Measurements from ENCODE around the gene SERAC1. TPM values are rescaled to one million over a fixed set of nuclear protein-coding genes. Genes with fewer than 3 reads are reported as not detected.
A peak's percentile ranks its signal among the peaks of the same experiment; 100 is the strongest.

The SERAC1 gene
- total RNA-seq, 2 donors from 2014 or later = 15.1 to 19.4 TPM

GRCh38 chr6:158164579-158165170, 3.4 kb downstream of the SERAC1 start:
- Histone ChIP-seq H3K4me1 (ENCODE audit: control insufficient read depth, insufficient read depth, low read length) (no peaks in the 10 kb centered on the region), H3K27me3 (ENCODE audit: control insufficient read depth, insufficient read depth, low read length, poor library complexity, severe bottlenecking) (no peaks in the 10 kb centered on the region), H3K9me3 (ENCODE audit: control insufficient read depth, low read length) (no peaks in the 10 kb centered on the region), H3K9ac (ENCODE audit: extremely low read depth, low read length, poor library complexity, severe bottlenecking) (no peak overlapping the region), H3K36me3 (ENCODE audit: control insufficient read depth, insufficient read depth, low read length) (peaks cover 42% of the 10 kb centered on the region), H3K4me3 (ENCODE audit: low read length) (peak overlapping the region; percentile 87), H3K27ac (ENCODE audit: low read depth, low read length) (no peak overlapping the region)
- H3K4me1 Mint-ChIP-seq = peaks cover 18% of the 10 kb centered on the region
- no peaks in the 10 kb centered on the region for H3K27me3 Mint-ChIP-seq (ENCODE audit: insufficient read depth)
- no peak overlapping the region for H3K27ac Mint-ChIP-seq
- 95% methylated on average over 3 of the region's 3 CpGs; no CpG with 5 or more reads in 1 of the 2 experiments for WGBS, 2 experiments (ENCODE audit: insufficient coverage in 1 of 2, insufficient read length in 1 of 2)
- TF ChIP-seq CTCF (conservative IDR thresholded peaks at IDR 0.05) = no peak
- H3K9me3 Mint-ChIP-seq = peaks cover 2% of the 10 kb centered on the region
- peaks cover 12% of the 10 kb centered on the region for H3K36me3 Mint-ChIP-seq (ENCODE audit: low read depth)
- no peak overlapping the region for H3K4me3 Mint-ChIP-seq
- no peak for DNase-seq

GRCh38 chr6:158161566-158162254, 6.4 kb downstream of the SERAC1 start:
- Histone ChIP-seq H3K36me3 (ENCODE audit: control insufficient read depth, insufficient read depth, low read length) (peaks cover 67% of the 10 kb centered on the region), H3K27ac (ENCODE audit: low read depth, low read length) (no peak overlapping the region), H3K4me1 (ENCODE audit: control insufficient read depth, insufficient read depth, low read length) (no peaks in the 10 kb centered on the region), H3K9me3 (ENCODE audit: control insufficient read depth, low read length) (no peaks in the 10 kb centered on the region), H3K4me3 (ENCODE audit: low read length) (no peak overlapping the region), H3K9ac (ENCODE audit: extremely low read depth, low read length, poor library complexity, severe bottlenecking) (no peak overlapping the region), H3K27me3 (ENCODE audit: control insufficient read depth, insufficient read depth, low read length, poor library complexity, severe bottlenecking) (no peaks in the 10 kb centered on the region)
- peak; percentile 77 for DNase-seq
- peak; percentile 41 for TF ChIP-seq CTCF (conservative IDR thresholded peaks at IDR 0.05)
- H3K4me3 Mint-ChIP-seq = no peak overlapping the region
- H3K27ac Mint-ChIP-seq = peak overlapping the region; percentile 23
- no peaks in the 10 kb centered on the region for H3K27me3 Mint-ChIP-seq (ENCODE audit: insufficient read depth)
- H3K9me3 Mint-ChIP-seq = no peaks in the 10 kb centered on the region
- H3K36me3 Mint-ChIP-seq (ENCODE audit: low read depth) = peaks cover 24% of the 10 kb centered on the region
- peaks cover 16% of the 10 kb centered on the region for H3K4me1 Mint-ChIP-seq
- 68 to 79% methylated on average over 4 to 5 of the region's 5 CpGs for WGBS, 2 experiments (ENCODE audit: insufficient coverage in 1 of 2, insufficient read length in 1 of 2)

GRCh38 chr6:158160932-158161539, 7.0 kb downstream of the SERAC1 start:
- H3K9me3 ChIP-seq (ENCODE audit: control insufficient read depth, low read length) = no peaks in the 10 kb centered on the region
- WGBS, 2 experiments (ENCODE audit: insufficient coverage in 1 of 2, insufficient read length in 1 of 2) = 88 to 92% methylated on average over 1 to 3 of the region's 3 CpGs
- no peaks in the 10 kb centered on the region for H3K9me3 Mint-ChIP-seq
- no peaks in the 10 kb centered on the region for H3K4me1 ChIP-seq (ENCODE audit: control insufficient read depth, insufficient read depth, low read length)
- no peak for DNase-seq
- no peak for TF ChIP-seq CTCF (conservative IDR thresholded peaks at IDR 0.05)
- no peak overlapping the region for H3K4me3 Mint-ChIP-seq
- no peaks in the 10 kb centered on the region for H3K27me3 ChIP-seq (ENCODE audit: control insufficient read depth, insufficient read depth, low read length, poor library complexity, severe bottlenecking)
- no peak overlapping the region for H3K27ac ChIP-seq (ENCODE audit: low read depth, low read length)
- H3K27ac Mint-ChIP-seq = no peak overlapping the region
- H3K4me3 ChIP-seq (ENCODE audit: low read length) = no peak overlapping the region
- peaks cover 28% of the 10 kb centered on the region for H3K36me3 Mint-ChIP-seq (ENCODE audit: low read depth)
- H3K9ac ChIP-seq (ENCODE audit: extremely low read depth, low read length, poor library complexity, severe bottlenecking) = no peak overlapping the region
- H3K4me1 Mint-ChIP-seq = peaks cover 14% of the 10 kb centered on the region
- H3K27me3 Mint-ChIP-seq (ENCODE audit: insufficient read depth) = no peaks in the 10 kb centered on the region
- peaks cover 71% of the 10 kb centered on the region for H3K36me3 ChIP-seq (ENCODE audit: control insufficient read depth, insufficient read depth, low read length)

Data from endodermal cell (in vitro differentiated cells).